Tibial artery (tissue), 4 donors: Measurements from ENCODE around the gene HHAT.

Experiments
- DNase-seq, 2 donors: peaks; one replicate each; pipeline ENCODE4 v3.0.0-alpha.2; 2019
- H3K27ac ChIP-seq, 2 donors: fragments of 200-600 bp; sonication (generic) in 1 of 2; 1 replicate in 1 of 2; 2 replicates in 1 of 2; pipeline ENCODE4 v1.5.1; 2018 to 2019; ENCODE audit warnings: mild to moderate bottlenecking in 1 of 2
- H3K27me3 ChIP-seq, 2 donors: fragments of 200-600 bp; sonication (generic) in 1 of 2; one replicate each; pipeline versions ENCODE4 v1.5.1 to v1.6.0; 2016 to 2019
- H3K36me3 ChIP-seq, 3 donors: fragments of 200-600 bp; sonication (generic) in 2 of 3; one replicate each; pipeline ENCODE4 v1.5.1; 2016 to 2019; ENCODE audit warnings: mild to moderate bottlenecking in 2 of 3
- H3K4me1 ChIP-seq, 4 donors: fragments of 200-600 bp; sonication (generic) in 2 of 4; 1 replicate in 3 of 4; 2 replicates in 1 of 4; pipeline ENCODE4 v1.5.1; 2016 to 2019
- H3K4me3 ChIP-seq, 2 donors: fragments of 200-600 bp; sonication (generic) in 1 of 2; 1 replicate in 1 of 2; 2 replicates in 1 of 2; pipeline ENCODE4 v1.5.1; 2018 to 2019; ENCODE audit warnings: mild to moderate bottlenecking in 2 of 2
- H3K9me3 ChIP-seq, 3 donors: fragments of 200-600 bp; sonication (generic) in 1 of 3; one replicate each; pipeline ENCODE4 v1.5.1; 2016 to 2019
- CTCF ChIP-seq, 2 experiments: fragments of 200-600 bp in 1 of 2; fragments of 450-650 bp in 1 of 2; IDR thresholded peaks; one replicate each; pipeline ENCODE4 v1.5.1; 2017 to 2019; ENCODE audit warnings: antibody characterized with exemption in 2 of 2, mild to moderate bottlenecking in 1 of 2, moderate library complexity in 1 of 2
- intact Hi-C: fragments of 100-400 bp; cut with DNase I; formaldehyde crosslinking; loops from one replicate; pipeline ENCODE4 v1.15.0; 2023; ENCODE audit warnings: low total_unique reads

The HHAT gene

GRCh38 chr1:210335001-210335400 is 6.3 kb downstream of the HHAT start:
- no peak for DNase-seq
- Histone ChIP-seq H3K9me3 (no peaks in the 10 kb centered on the region), H3K27me3 (no peaks in the 10 kb centered on the region), H3K4me1 (no peaks in the 10 kb centered on the region), H3K36me3 (no peaks in the 10 kb centered on the region), H3K27ac (no peak overlapping the region), H3K4me3 (no peak overlapping the region)
- no peak for TF ChIP-seq CTCF (IDR thresholded peaks at IDR 0.05)
- intact Hi-C loops, result no loop called here

GRCh38 chr1:210336362-210336761 is 7.7 kb downstream of the HHAT start:
- no peaks in the 10 kb centered on the region for H3K4me1 ChIP-seq
- H3K36me3 ChIP-seq, result no peaks in the 10 kb centered on the region
- intact Hi-C loops, result no loop called here
- no peaks in the 10 kb centered on the region for H3K27me3 ChIP-seq
- TF ChIP-seq CTCF (IDR thresholded peaks at IDR 0.05), result no peak
- no peak overlapping the region for H3K4me3 ChIP-seq
- H3K27ac ChIP-seq, result no peak overlapping the region
- no peaks in the 10 kb centered on the region for H3K9me3 ChIP-seq
- no peak for DNase-seq

GRCh38 chr1:210339500-210339899 is 10.8 kb downstream of the HHAT start:
- DNase-seq, result no peak
- TF ChIP-seq CTCF (IDR thresholded peaks at IDR 0.05), result no peak
- Histone ChIP-seq H3K4me1 (peaks cover 0 to 12% (median 2%) of the 10 kb centered on the region in 4 donors), H3K27me3 (no peaks in the 10 kb centered on the region), H3K36me3 (no peaks in the 10 kb centered on the region), H3K4me3 (no peak overlapping the region), H3K9me3 (no peaks in the 10 kb centered on the region), H3K27ac (no peak overlapping the region)
- intact Hi-C loops, result no loop called here

- intact Hi-C loops, result no loop called here
- Histone ChIP-seq H3K27ac (no peak overlapping the region), H3K9me3 (no peaks in the 10 kb centered on the region), H3K27me3 (no peaks in the 10 kb centered on the region), H3K36me3 (no peaks in the 10 kb centered on the region), H3K4me3 (no peak overlapping the region), H3K4me1 (peaks cover 0 to 12% (median 2%) of the 10 kb centered on the region in 4 donors)
- no peak for DNase-seq
- no peak for TF ChIP-seq CTCF (IDR thresholded peaks at IDR 0.05)
Observed at GRCh38 chr1:210340311-210340710, 11.6 kb downstream of the HHAT start.

GRCh38 chr1:210340841-210341240 is 12.1 kb downstream of the HHAT start:
- no peak overlapping the region for H3K27ac ChIP-seq
- H3K27me3 ChIP-seq, result no peaks in the 10 kb centered on the region
- H3K9me3 ChIP-seq, result no peaks in the 10 kb centered on the region
- DNase-seq, result no peak
- intact Hi-C loops, result no loop called here
- peaks cover 0 to 12% (median 2%) of the 10 kb centered on the region in 4 donors for H3K4me1 ChIP-seq
- no peaks in the 10 kb centered on the region for H3K36me3 ChIP-seq
- TF ChIP-seq CTCF (IDR thresholded peaks at IDR 0.05), result no peak
- no peak overlapping the region for H3K4me3 ChIP-seq
